HG03521 (cell line): ENCODE results near the gene GOT1.

Source experiments
- ATAC-seq: cut with Tn5 transposase; IDR thresholded peaks from one replicate; pipeline ENCODE4 v1.9.1; 2021; ENCODE audit warnings: mild to moderate bottlenecking, moderate library complexity; ENCODE audit not compliant: unreplicated experiment

The GOT1 gene

GRCh38 chr10:99433378-99434020 lies 3.1 kb upstream of the GOT1 start:
- ATAC-seq = no peak

GRCh38 chr10:99432881-99433280 lies 2.5 kb upstream of the GOT1 start:
- ATAC-seq = no peak

- no peak for ATAC-seq
These were observed 1.6 kb upstream of the GOT1 start for GRCh38 chr10:99432047-99432446.

- no peak for ATAC-seq
These were observed 851 bp upstream of the GOT1 start for GRCh38 chr10:99431190-99431760.

GRCh38 chr10:99430116-99430450 lies 341 bp downstream of the GOT1 start:
- ATAC-seq = no peak

- no peak for ATAC-seq
These were observed 818 bp downstream of the GOT1 start for GRCh38 chr10:99429517-99430095.

GRCh38 chr10:99427566-99428190 lies 2.7 kb downstream of the GOT1 start:
- no peak for ATAC-seq

GRCh38 chr10:99426689-99427088 lies 3.7 kb downstream of the GOT1 start:
- no peak for ATAC-seq

GRCh38 chr10:99425204-99425603 lies 5.2 kb downstream of the GOT1 start:
- ATAC-seq = no peak

- ATAC-seq = no peak
These were observed 5.8 kb downstream of the GOT1 start for GRCh38 chr10:99424656-99425055.

GRCh38 chr10:99422529-99423096 lies 7.8 kb downstream of the GOT1 start:
- no peak for ATAC-seq

GRCh38 chr10:99421233-99421739 lies 9.1 kb downstream of the GOT1 start:
- no peak for ATAC-seq

- no peak for ATAC-seq
These were observed 10.7 kb downstream of the GOT1 start for GRCh38 chr10:99419688-99420087.

- no peak for ATAC-seq
These were observed 11.4 kb downstream of the GOT1 start for GRCh38 chr10:99418910-99419624.

- ATAC-seq = no peak
These were observed 18.3 kb downstream of the GOT1 start for GRCh38 chr10:99412099-99412498.

- ATAC-seq = no peak
These were observed 18.9 kb downstream of the GOT1 start for GRCh38 chr10:99411546-99411945.

- no peak for ATAC-seq
These were observed 19.5 kb downstream of the GOT1 start for GRCh38 chr10:99410876-99411275.

- no peak for ATAC-seq
These were observed 20.3 kb downstream of the GOT1 start for GRCh38 chr10:99410146-99410545.

GRCh38 chr10:99406149-99406548 lies 24.3 kb downstream of the GOT1 start:
- ATAC-seq = no peak

- ATAC-seq = no peak
These were observed 26.8 kb downstream of the GOT1 start for GRCh38 chr10:99403674-99404073.

- no peak for ATAC-seq
These were observed 30.8 kb downstream of the GOT1 start for GRCh38 chr10:99399664-99400063.
